GM23338 (cell line): ENCODE results near the gene RTF1. TPM values are rescaled to one million over a fixed set of nuclear protein-coding genes. Genes with fewer than 3 reads are reported as not detected.

Source experiments
- ATAC-seq: fragments of 200-7000 bp; cut with Tn5 transposase; 3 replicates; pipeline ENCODE4 v1.9.1; 2020
- DNase-seq: peaks from one replicate; pipeline ENCODE4 v3.0.0-alpha.2; 2015; ENCODE audit warnings: low spot score
- H2AFZ ChIP-seq: fragments of 200-600 bp; sonication (generic); 2 replicates; pipeline ENCODE4 v1.8.0; 2016; ENCODE audit warnings: antibody characterized with exemption, mild to moderate bottlenecking, moderate library complexity
- H3F3A ChIP-seq: fragments of 200-600 bp; sonication (generic); replicated peaks from 2 replicates; pipeline ENCODE4 v1.8.0; 2017; ENCODE audit warnings: antibody characterized with exemption, mixed run types, low read depth
- H3K27ac ChIP-seq: fragments of 200-600 bp; sonication (generic); 2 replicates; pipeline ENCODE4 v1.6.1; 2016; ENCODE audit warnings: low read depth
- H3K27me3 ChIP-seq: fragments of 200-600 bp; sonication (generic); 2 replicates; pipeline ENCODE4 v1.8.0; 2016; ENCODE audit warnings: mild to moderate bottlenecking, mixed run types, moderate library complexity; ENCODE audit not compliant: insufficient read depth
- H3K36me3 ChIP-seq: fragments of 200-600 bp; sonication (generic); 2 replicates; pipeline ENCODE4 v1.8.0; 2016; ENCODE audit warnings: mild to moderate bottlenecking; ENCODE audit not compliant: insufficient read depth
- H3K4me1 ChIP-seq: fragments of 200-600 bp; sonication (generic); 2 replicates; pipeline ENCODE4 v1.8.0; 2016; ENCODE audit warnings: mild to moderate bottlenecking, moderate library complexity; ENCODE audit not compliant: insufficient read depth
- H3K4me2 ChIP-seq: fragments of 200-600 bp; sonication (generic); 2 replicates; pipeline ENCODE4 v1.7.1; 2017; ENCODE audit warnings: mixed run types
- H3K4me3 ChIP-seq: fragments of 200-600 bp; sonication (generic); 2 replicates; pipeline ENCODE4 v1.6.1; 2016; ENCODE audit warnings: mixed run types
- H3K79me2 ChIP-seq: fragments of 200-600 bp; sonication (generic); replicated peaks from 2 replicates; pipeline ENCODE4 v1.8.0; 2017; ENCODE audit warnings: mild to moderate bottlenecking; ENCODE audit not compliant: insufficient read depth
- H3K9me2 ChIP-seq: fragments of 200-600 bp; sonication (generic); 2 replicates; pipeline ENCODE4 v1.8.0; 2017; ENCODE audit not compliant: insufficient read depth
- H4K20me1 ChIP-seq: fragments of 200-600 bp; sonication (generic); replicated peaks from 2 replicates; pipeline ENCODE4 v1.8.0; 2017; ENCODE audit warnings: mild to moderate bottlenecking; ENCODE audit not compliant: insufficient read depth
- H3K27ac Mint-ChIP-seq: 2 replicates; pipeline ENCODE4 v1.8.0; 2020; ENCODE audit warnings: inconsistent platforms, mild to moderate bottlenecking, moderate library complexity, mixed read lengths
- H3K27me3 Mint-ChIP-seq: 3 replicates; pipeline ENCODE4 v1.8.0; 2022; ENCODE audit warnings: low read depth, mild to moderate bottlenecking, moderate library complexity, mixed read lengths, inconsistent platforms; ENCODE audit not compliant: insufficient read depth, poor library complexity
- H3K36me3 Mint-ChIP-seq: 3 replicates; pipeline ENCODE4 v1.8.0; 2021; ENCODE audit warnings: low read depth, mild to moderate bottlenecking, inconsistent platforms, moderate library complexity, mixed read lengths
- H3K4me1 Mint-ChIP-seq: 3 replicates; pipeline ENCODE4 v1.8.0; 2020; ENCODE audit warnings: mild to moderate bottlenecking, inconsistent platforms, mixed read lengths
- H3K4me3 Mint-ChIP-seq: 3 replicates; pipeline ENCODE4 v1.8.0; 2021; ENCODE audit warnings: moderate library complexity, mild to moderate bottlenecking, inconsistent platforms, mixed read lengths
- H3K9me3 Mint-ChIP-seq: 3 replicates; pipeline ENCODE4 v1.8.0; 2020; ENCODE audit warnings: moderate library complexity, mild to moderate bottlenecking, inconsistent platforms, mixed read lengths
- CREB1 ChIP-seq: fragments of 250-450 bp; sonication (Bioruptor Pico); IDR thresholded peaks from 2 replicates; pipeline ENCODE4 v1.5.0; 2020; ENCODE audit warnings: low read depth, mild to moderate bottlenecking, moderate library complexity
- EZH2 ChIP-seq: fragments of 200-600 bp; sonication (generic); IDR thresholded peaks from one replicate; pipeline ENCODE4 v1.8.0; 2017; ENCODE audit warnings: antibody characterized with exemption, mild to moderate bottlenecking, low read depth; ENCODE audit not compliant: unreplicated experiment
- EZH2phosphoT487 ChIP-seq: fragments of 200-600 bp; sonication (generic); IDR thresholded peaks from one replicate; pipeline ENCODE4 v1.8.1; 2018; ENCODE audit warnings: antibody characterized with exemption; ENCODE audit not compliant: unreplicated experiment
- JUNB ChIP-seq: IDR thresholded peaks from one replicate; pipeline ENCODE4 v1.6.1; 2016; ENCODE audit warnings: antibody characterized with exemption; ENCODE audit not compliant: unreplicated experiment
- NANOG ChIP-seq: IDR thresholded peaks from 2 replicates; pipeline ENCODE4 v1.6.1; 2016; ENCODE audit warnings: antibody characterized with exemption, borderline replicate concordance
- POLR2AphosphoS5 ChIP-seq: IDR thresholded peaks from 2 replicates; pipeline ENCODE4 v1.6.1; 2016; ENCODE audit warnings: antibody characterized with exemption, low read depth
- STAT1 ChIP-seq: IDR thresholded peaks from one replicate; pipeline ENCODE4 v1.6.1; 2016; ENCODE audit warnings: antibody characterized with exemption; ENCODE audit not compliant: unreplicated experiment
- ZNF114 ChIP-seq: fragments of 250-450 bp; sonication (Bioruptor Pico); IDR thresholded peaks from 2 replicates; pipeline ENCODE4 v1.5.0; 2020; ENCODE audit warnings: mild to moderate bottlenecking, moderate library complexity
- ZNF331 ChIP-seq: fragments of 250-450 bp; sonication (Bioruptor Pico); IDR thresholded peaks from 2 replicates; pipeline ENCODE4 v1.5.0; 2020; ENCODE audit warnings: low read depth, mild to moderate bottlenecking, moderate library complexity
- polyA plus RNA-seq: library from polyadenylated mRNA; unstranded; fragments of >200 nt; fragmentation: Nextera tagmentation; extraction: Ambion mirVana; gene quantifications from 2 replicates; pipeline ENCODE4 v1.2.1, GENCODE V29; 2016
- total RNA-seq: library from RNA; depleted of rRNA; stranded (reverse); fragments of >200 nt; shearing (Covaris generic); gene quantifications from 2 replicates; pipeline ENCODE4 v1.2.3, GENCODE V29; 2014
- TF ChIP-seq, protein P1 (sequence below): IDR thresholded peaks from one replicate; pipeline ENCODE4 v1.6.1; 2018; ENCODE audit warnings: antibody characterized with exemption; ENCODE audit not compliant: unreplicated experiment
- TF ChIP-seq, protein P2 (sequence below): fragments of 250-450 bp; sonication (Bioruptor Pico); IDR thresholded peaks from 2 replicates; pipeline ENCODE4 v1.5.0; 2020; ENCODE audit warnings: mild to moderate bottlenecking, moderate library complexity
- TF ChIP-seq, protein P3 (sequence below), 2 experiments: fragments of 200-600 bp in 1 of 2; sonication (generic) in 1 of 2; conservative IDR thresholded peaks; 2 replicates each; pipeline versions ENCODE4 v1.5.1 to v1.6.1; 2016 to 2017; ENCODE audit warnings: antibody characterized with exemption in 2 of 2, low read depth in 2 of 2, mild to moderate bottlenecking in 2 of 2, moderate library complexity in 1 of 2
- TF ChIP-seq, protein P4 (sequence below): IDR thresholded peaks from 2 replicates; pipeline ENCODE4 v1.6.1; 2016; ENCODE audit warnings: antibody characterized with exemption

The RTF1 gene
- total and polyA plus RNA-seq, 2 experiments from 2014 or later, result 38.1 to 298 TPM

DNA sequence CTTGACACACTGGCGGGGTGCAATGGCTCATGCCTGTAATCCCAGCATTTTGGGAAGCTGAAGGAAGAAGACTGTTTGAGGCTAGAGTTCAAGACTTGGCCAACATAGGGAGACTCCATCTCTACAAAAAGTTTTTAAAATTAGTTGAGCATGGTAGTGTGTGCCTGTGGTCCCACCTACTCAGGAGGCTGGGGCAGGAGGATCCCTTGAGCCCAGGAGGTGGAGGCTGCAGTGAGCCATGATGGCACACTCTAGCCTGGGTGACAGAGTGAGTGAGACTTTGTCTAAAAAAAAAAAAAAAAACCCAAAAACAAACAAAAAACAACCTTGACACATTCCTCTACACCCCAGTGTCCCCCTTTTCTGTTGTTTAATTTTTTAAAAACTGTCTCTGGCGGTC lies 72.7 kb downstream of the RTF1 start:
- no peak overlapping the region for H3K4me3 ChIP-seq
- H3K9me2 ChIP-seq, result no peaks in the 10 kb centered on the region
- ATAC-seq, result no peak
- DNase-seq, result no peak
- no peaks in the 10 kb centered on the region for H3K36me3 ChIP-seq
- H3K79me2 ChIP-seq, result no peaks in the 10 kb centered on the region
- H4K20me1 ChIP-seq, result no peaks in the 10 kb centered on the region; the same call in 1 of the 2 replicates
- H2AFZ ChIP-seq, result no peak overlapping the region
- Mint-ChIP-seq H3K9me3 (no peaks in the 10 kb centered on the region; the same call in 2 of the 3 replicates), H3K4me1 (peaks cover 7% of the 10 kb centered on the region), H3K27me3 (peaks cover 44% of the 10 kb centered on the region), H3K4me3 (no peak overlapping the region), H3K36me3 (peaks cover 3% of the 10 kb centered on the region; the same call in 1 of the 3 replicates), H3K27ac (no peak overlapping the region)
- peaks cover 46% of the 10 kb centered on the region for H3K27me3 ChIP-seq
- H3K27ac ChIP-seq, result no peak overlapping the region
- H3K4me2 ChIP-seq, result no peak overlapping the region
- TF ChIP-seq ZNF114 (CRISPR knock-in tag) (no peak), POLR2AphosphoS5 (no peak), CREB1 (CRISPR knock-in tag) (no peak), NANOG (no peak), EZH2phosphoT487 (no peak), ZNF331 (CRISPR knock-in tag) (no peak), STAT1 (no peak), JUNB (no peak), EZH2 (no peak)
- TF ChIP-seq, protein P1, sequence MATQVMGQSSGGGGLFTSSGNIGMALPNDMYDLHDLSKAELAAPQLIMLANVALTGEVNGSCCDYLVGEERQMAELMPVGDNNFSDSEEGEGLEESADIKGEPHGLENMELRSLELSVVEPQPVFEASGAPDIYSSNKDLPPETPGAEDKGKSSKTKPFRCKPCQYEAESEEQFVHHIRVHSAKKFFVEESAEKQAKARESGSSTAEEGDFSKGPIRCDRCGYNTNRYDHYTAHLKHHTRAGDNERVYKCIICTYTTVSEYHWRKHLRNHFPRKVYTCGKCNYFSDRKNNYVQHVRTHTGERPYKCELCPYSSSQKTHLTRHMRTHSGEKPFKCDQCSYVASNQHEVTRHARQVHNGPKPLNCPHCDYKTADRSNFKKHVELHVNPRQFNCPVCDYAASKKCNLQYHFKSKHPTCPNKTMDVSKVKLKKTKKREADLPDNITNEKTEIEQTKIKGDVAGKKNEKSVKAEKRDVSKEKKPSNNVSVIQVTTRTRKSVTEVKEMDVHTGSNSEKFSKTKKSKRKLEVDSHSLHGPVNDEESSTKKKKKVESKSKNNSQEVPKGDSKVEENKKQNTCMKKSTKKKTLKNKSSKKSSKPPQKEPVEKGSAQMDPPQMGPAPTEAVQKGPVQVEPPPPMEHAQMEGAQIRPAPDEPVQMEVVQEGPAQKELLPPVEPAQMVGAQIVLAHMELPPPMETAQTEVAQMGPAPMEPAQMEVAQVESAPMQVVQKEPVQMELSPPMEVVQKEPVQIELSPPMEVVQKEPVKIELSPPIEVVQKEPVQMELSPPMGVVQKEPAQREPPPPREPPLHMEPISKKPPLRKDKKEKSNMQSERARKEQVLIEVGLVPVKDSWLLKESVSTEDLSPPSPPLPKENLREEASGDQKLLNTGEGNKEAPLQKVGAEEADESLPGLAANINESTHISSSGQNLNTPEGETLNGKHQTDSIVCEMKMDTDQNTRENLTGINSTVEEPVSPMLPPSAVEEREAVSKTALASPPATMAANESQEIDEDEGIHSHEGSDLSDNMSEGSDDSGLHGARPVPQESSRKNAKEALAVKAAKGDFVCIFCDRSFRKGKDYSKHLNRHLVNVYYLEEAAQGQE, result no peak
- TF ChIP-seq, protein P2, sequence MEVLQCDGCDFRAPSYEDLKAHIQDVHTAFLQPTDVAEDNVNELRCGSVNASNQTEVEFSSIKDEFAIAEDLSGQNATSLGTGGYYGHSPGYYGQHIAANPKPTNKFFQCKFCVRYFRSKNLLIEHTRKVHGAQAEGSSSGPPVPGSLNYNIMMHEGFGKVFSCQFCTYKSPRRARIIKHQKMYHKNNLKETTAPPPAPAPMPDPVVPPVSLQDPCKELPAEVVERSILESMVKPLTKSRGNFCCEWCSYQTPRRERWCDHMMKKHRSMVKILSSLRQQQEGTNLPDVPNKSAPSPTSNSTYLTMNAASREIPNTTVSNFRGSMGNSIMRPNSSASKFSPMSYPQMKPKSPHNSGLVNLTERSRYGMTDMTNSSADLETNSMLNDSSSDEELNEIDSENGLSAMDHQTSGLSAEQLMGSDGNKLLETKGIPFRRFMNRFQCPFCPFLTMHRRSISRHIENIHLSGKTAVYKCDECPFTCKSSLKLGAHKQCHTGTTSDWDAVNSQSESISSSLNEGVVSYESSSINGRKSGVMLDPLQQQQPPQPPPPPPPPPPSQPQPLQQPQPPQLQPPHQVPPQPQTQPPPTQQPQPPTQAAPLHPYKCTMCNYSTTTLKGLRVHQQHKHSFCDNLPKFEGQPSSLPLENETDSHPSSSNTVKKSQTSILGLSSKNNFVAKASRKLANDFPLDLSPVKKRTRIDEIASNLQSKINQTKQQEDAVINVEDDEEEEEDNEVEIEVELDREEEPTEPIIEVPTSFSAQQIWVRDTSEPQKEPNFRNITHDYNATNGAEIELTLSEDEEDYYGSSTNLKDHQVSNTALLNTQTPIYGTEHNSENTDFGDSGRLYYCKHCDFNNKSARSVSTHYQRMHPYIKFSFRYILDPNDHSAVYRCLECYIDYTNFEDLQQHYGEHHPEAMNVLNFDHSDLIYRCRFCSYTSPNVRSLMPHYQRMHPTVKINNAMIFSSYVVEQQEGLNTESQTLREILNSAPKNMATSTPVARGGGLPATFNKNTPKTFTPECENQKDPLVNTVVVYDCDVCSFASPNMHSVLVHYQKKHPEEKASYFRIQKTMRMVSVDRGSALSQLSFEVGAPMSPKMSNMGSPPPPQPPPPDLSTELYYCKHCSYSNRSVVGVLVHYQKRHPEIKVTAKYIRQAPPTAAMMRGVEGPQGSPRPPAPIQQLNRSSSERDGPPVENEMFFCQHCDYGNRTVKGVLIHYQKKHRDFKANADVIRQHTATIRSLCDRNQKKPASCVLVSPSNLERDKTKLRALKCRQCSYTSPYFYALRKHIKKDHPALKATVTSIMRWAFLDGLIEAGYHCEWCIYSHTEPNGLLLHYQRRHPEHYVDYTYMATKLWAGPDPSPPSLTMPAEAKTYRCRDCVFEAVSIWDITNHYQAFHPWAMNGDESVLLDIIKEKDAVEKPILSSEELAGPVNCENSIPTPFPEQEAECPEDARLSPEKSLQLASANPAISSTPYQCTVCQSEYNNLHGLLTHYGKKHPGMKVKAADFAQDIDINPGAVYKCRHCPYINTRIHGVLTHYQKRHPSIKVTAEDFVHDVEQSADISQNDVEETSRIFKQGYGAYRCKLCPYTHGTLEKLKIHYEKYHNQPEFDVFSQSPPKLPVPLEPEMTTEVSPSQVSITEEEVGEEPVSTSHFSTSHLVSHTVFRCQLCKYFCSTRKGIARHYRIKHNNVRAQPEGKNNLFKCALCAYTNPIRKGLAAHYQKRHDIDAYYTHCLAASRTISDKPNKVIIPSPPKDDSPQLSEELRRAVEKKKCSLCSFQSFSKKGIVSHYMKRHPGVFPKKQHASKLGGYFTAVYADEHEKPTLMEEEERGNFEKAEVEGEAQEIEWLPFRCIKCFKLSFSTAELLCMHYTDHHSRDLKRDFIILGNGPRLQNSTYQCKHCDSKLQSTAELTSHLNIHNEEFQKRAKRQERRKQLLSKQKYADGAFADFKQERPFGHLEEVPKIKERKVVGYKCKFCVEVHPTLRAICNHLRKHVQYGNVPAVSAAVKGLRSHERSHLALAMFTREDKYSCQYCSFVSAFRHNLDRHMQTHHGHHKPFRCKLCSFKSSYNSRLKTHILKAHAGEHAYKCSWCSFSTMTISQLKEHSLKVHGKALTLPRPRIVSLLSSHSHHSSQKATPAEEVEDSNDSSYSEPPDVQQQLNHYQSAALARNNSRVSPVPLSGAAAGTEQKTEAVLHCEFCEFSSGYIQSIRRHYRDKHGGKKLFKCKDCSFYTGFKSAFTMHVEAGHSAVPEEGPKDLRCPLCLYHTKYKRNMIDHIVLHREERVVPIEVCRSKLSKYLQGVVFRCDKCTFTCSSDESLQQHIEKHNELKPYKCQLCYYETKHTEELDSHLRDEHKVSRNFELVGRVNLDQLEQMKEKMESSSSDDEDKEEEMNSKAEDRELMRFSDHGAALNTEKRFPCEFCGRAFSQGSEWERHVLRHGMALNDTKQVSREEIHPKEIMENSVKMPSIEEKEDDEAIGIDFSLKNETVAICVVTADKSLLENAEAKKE (CRISPR knock-in tag), result no peak
- TF ChIP-seq, protein P3, sequence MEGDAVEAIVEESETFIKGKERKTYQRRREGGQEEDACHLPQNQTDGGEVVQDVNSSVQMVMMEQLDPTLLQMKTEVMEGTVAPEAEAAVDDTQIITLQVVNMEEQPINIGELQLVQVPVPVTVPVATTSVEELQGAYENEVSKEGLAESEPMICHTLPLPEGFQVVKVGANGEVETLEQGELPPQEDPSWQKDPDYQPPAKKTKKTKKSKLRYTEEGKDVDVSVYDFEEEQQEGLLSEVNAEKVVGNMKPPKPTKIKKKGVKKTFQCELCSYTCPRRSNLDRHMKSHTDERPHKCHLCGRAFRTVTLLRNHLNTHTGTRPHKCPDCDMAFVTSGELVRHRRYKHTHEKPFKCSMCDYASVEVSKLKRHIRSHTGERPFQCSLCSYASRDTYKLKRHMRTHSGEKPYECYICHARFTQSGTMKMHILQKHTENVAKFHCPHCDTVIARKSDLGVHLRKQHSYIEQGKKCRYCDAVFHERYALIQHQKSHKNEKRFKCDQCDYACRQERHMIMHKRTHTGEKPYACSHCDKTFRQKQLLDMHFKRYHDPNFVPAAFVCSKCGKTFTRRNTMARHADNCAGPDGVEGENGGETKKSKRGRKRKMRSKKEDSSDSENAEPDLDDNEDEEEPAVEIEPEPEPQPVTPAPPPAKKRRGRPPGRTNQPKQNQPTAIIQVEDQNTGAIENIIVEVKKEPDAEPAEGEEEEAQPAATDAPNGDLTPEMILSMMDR (conservative IDR thresholded peaks at IDR 0.05; ENCODE audit: low read depth in 2 of 2), result no peak
- TF ChIP-seq, protein P4, sequence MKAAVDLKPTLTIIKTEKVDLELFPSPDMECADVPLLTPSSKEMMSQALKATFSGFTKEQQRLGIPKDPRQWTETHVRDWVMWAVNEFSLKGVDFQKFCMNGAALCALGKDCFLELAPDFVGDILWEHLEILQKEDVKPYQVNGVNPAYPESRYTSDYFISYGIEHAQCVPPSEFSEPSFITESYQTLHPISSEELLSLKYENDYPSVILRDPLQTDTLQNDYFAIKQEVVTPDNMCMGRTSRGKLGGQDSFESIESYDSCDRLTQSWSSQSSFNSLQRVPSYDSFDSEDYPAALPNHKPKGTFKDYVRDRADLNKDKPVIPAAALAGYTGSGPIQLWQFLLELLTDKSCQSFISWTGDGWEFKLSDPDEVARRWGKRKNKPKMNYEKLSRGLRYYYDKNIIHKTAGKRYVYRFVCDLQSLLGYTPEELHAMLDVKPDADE, result no peak
- peaks cover 8% of the 10 kb centered on the region for H3K4me1 ChIP-seq
- H3F3A ChIP-seq, result peaks cover 8% of the 10 kb centered on the region
